Lower lobe of right lung (tissue), 2 donors: ENCODE measurements around the gene FMN1. TPM values are rescaled to one million over a fixed set of nuclear protein-coding genes. Genes with fewer than 3 reads are reported as not detected.
A peak's percentile ranks its signal among the peaks of the same experiment; 100 is the strongest.

Experiments
- ATAC-seq, 2 donors: fragments of 200-7000 bp; cut with Tn5 transposase; one replicate each; pipeline ENCODE4 v1.9.1; 2020 to 2022; ENCODE audit warnings: mild to moderate bottlenecking in 2 of 2, moderate library complexity in 2 of 2
- DNase-seq: peaks from one replicate; pipeline ENCODE4 v3.0.0-alpha.2; 2020
- H3K27ac ChIP-seq: fragments of 200-600 bp; one replicate; pipeline ENCODE4 v1.8.0; 2022
- H3K27me3 ChIP-seq: fragments of 200-600 bp; one replicate; pipeline ENCODE4 v1.8.0; 2022; ENCODE audit warnings: low read depth
- H3K36me3 ChIP-seq: fragments of 200-600 bp; one replicate; pipeline ENCODE4 v1.8.0; 2022; ENCODE audit warnings: mild to moderate bottlenecking
- H3K4me1 ChIP-seq: fragments of 200-600 bp; one replicate; pipeline ENCODE4 v1.8.0; 2022
- H3K4me3 ChIP-seq: fragments of 200-600 bp; one replicate; pipeline ENCODE4 v1.8.0; 2022; ENCODE audit warnings: mild to moderate bottlenecking
- H3K9me3 ChIP-seq: fragments of 200-600 bp; one replicate; pipeline ENCODE4 v1.8.0; 2022
- CTCF ChIP-seq: fragments of 200-600 bp; IDR thresholded peaks from one replicate; pipeline ENCODE4 v1.8.0; 2022; ENCODE audit warnings: antibody characterized with exemption, mild to moderate bottlenecking
- intact Hi-C: fragments of 100-400 bp; cut with DNase I; formaldehyde crosslinking; loops from one replicate; pipeline ENCODE4 v1.11.0; 2022
- total RNA-seq: library from RNA; stranded (reverse); fragmentation: NEBNext Ultra II Directional; extraction: Animal tissue kit (Norgen Biotek cat#: 25700); gene quantifications from one replicate; pipeline ENCODE4 v1.2.1, GENCODE V29; 2021
- donor health status: DM: no; HTN: yes; CAD: no; lungs with severe emphysema.

Gene FMN1
- total RNA-seq, 1 donor from 2014 or later = 38.8 TPM

GRCh38 chr15:33044598-33044997 lies 149.9 kb downstream of the FMN1 start:
- TF ChIP-seq CTCF = no peak
- no peak for DNase-seq
- H3K9me3 ChIP-seq = peaks cover 5% of the 10 kb centered on the region
- no peak overlapping the region for H3K27ac ChIP-seq
- no peaks in the 10 kb centered on the region for H3K4me1 ChIP-seq
- no peaks in the 10 kb centered on the region for H3K27me3 ChIP-seq
- H3K4me3 ChIP-seq = no peak overlapping the region
- intact Hi-C loops = no loop called here
- H3K36me3 ChIP-seq = no peaks in the 10 kb centered on the region
- no peak for ATAC-seq

GRCh38 chr15:33043636-33044035 lies 150.9 kb downstream of the FMN1 start:
- ATAC-seq (peak in 1 of 2 donors; percentile 29), DNase-seq (no peak)
- no peaks in the 10 kb centered on the region for H3K4me1 ChIP-seq
- H3K27me3 ChIP-seq = no peaks in the 10 kb centered on the region
- peaks cover 5% of the 10 kb centered on the region for H3K9me3 ChIP-seq
- no peaks in the 10 kb centered on the region for H3K36me3 ChIP-seq
- no peak overlapping the region for H3K4me3 ChIP-seq
- TF ChIP-seq CTCF = no peak
- intact Hi-C loops = no loop called here
- H3K27ac ChIP-seq = no peak overlapping the region

- intact Hi-C loops = no loop called here
- peaks cover 5% of the 10 kb centered on the region for H3K9me3 ChIP-seq
- no peak for DNase-seq
Measured at GRCh38 chr15:33040496-33040895, 154.0 kb downstream of the FMN1 start.

GRCh38 chr15:33034588-33034987 lies 159.9 kb downstream of the FMN1 start:
- Histone ChIP-seq H3K27ac (no peak overlapping the region), H3K9me3 (no peaks in the 10 kb centered on the region), H3K27me3 (no peaks in the 10 kb centered on the region), H3K36me3 (no peaks in the 10 kb centered on the region), H3K4me1 (no peaks in the 10 kb centered on the region), H3K4me3 (no peak overlapping the region)
- DNase-seq (no peak), ATAC-seq (no peak)
- TF ChIP-seq CTCF = no peak
- intact Hi-C loops = no loop called here

More at GRCh38 chr15:33040496-33040895, 154.0 kb downstream of the FMN1 start:
- Histone ChIP-seq H3K36me3 (no peaks in the 10 kb centered on the region), H3K4me3 (no peak overlapping the region), H3K27me3 (no peaks in the 10 kb centered on the region), H3K4me1 (no peaks in the 10 kb centered on the region), H3K27ac (no peak overlapping the region)
- ATAC-seq = no peak
- no peak for TF ChIP-seq CTCF

- no peak overlapping the region for H3K27ac ChIP-seq
- H3K4me3 ChIP-seq = no peak overlapping the region
- H3K4me1 ChIP-seq = peaks cover 14% of the 10 kb centered on the region
- DNase-seq (no peak), ATAC-seq (no peak)
- no peak for TF ChIP-seq CTCF
- H3K36me3 ChIP-seq = no peaks in the 10 kb centered on the region
- H3K9me3 ChIP-seq = no peaks in the 10 kb centered on the region
- no peaks in the 10 kb centered on the region for H3K27me3 ChIP-seq
- intact Hi-C loops = no loop called here
Measured at GRCh38 chr15:33032053-33032452, 162.5 kb downstream of the FMN1 start.

- DNase-seq (no peak), ATAC-seq (peak in 1 of 2 donors; percentile 18)
- H3K36me3 ChIP-seq = no peaks in the 10 kb centered on the region
- TF ChIP-seq CTCF = no peak
- H3K4me1 ChIP-seq = peaks cover 17% of the 10 kb centered on the region
- H3K27me3 ChIP-seq = no peaks in the 10 kb centered on the region
- no peak overlapping the region for H3K4me3 ChIP-seq
- H3K9me3 ChIP-seq = no peaks in the 10 kb centered on the region
- no peak overlapping the region for H3K27ac ChIP-seq
- intact Hi-C loops = no loop called here
Measured at GRCh38 chr15:33031324-33031821, 163.1 kb downstream of the FMN1 start.
